HG03354 (cell line): ENCODE data around the gene SLIT3.

Experiments
- ATAC-seq: cut with Tn5 transposase; IDR thresholded peaks from one replicate; pipeline ENCODE4 v1.9.1; 2021; ENCODE audit warnings: mild to moderate bottlenecking; ENCODE audit not compliant: unreplicated experiment, poor library complexity, severe bottlenecking

SLIT3 gene

DNA sequence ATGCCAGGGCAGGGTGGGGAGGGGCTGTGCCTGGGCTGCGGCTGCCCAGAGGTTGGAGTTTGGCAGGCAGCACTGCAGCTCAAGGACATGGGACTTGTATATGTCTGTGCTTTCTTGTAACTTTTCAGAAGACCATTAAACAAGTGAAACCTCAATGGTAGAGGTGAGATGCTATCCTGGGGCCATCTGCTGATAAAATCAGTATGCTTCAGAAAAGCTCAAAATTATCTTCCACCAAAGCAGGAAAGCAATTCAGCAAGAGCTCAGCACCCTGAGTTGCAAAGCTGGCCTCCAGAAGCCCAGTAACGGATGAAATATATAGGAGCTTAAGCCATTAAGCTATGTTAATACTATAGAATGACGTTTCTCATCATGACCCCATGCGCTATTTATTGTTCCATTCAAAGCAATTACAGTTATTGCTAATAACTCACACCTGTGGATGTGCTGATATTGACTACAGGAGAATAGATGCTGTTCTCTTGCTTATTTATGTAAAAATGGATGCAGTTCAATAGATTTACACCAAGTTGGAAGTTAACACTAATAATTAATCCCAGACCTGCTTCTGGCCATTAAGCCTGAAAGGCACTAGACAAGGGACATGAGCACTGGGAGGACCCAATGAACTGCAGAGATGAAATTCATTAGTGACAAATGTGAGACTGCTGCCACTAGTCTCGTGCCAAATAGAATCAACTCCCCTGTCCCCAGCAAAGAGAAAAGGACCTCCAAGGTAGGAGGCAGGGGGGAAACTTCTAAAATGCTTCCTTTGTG is 405.5 kb downstream of the SLIT3 start:
- no peak for ATAC-seq

DNA sequence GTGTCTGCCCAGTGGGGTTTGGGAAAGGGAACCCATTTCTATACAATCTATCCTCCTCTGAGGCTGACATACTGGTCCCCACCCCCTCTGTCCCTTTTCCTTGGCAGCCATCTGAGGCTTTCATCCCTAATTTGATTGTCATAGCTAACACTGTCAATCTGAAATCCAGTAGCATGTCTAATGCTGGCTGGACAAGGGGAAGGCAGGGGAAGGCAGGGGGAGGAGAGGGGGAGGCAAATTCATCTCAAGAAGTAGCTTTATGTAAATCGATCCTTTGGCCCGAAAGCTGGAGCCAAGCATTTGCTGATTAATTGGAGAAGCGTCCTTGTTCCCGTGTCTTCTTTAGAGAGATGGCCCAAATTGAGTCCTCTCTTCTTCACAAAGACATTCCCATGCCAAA is 407.7 kb downstream of the SLIT3 start:
- no peak for ATAC-seq

DNA sequence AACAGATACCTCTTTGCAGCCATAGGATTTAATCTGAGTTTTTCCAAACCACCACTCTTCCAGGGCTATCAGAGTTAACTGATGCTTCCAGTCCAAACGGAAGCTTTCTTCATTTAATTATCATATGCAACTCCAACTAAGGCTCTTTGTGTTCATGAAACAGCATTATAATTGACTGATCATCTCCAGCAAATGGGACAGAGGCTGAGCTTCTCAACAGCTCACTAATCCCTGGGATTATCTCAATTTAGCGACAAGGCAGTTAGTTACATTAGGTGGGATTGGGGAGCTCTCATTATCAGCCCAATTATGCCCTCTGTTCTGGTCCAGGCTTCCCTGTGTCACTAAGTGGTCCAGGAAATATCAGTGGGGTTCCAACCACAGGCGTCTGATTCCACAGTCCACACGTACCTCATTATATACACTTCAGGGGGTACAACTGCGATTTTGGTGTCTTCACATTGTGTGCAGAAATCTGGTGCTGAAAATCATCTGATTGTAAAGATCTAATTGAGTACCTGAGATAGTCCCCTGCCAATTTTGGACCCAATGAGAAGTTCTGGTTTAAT is 408.2 kb downstream of the SLIT3 start:
- ATAC-seq, result no peak

GRCh38 chr5:168890816-168891812 is 409.8 kb downstream of the SLIT3 start:
- no peak for ATAC-seq

GRCh38 chr5:168889039-168889438 is 411.9 kb downstream of the SLIT3 start:
- no peak for ATAC-seq

GRCh38 chr5:168887931-168888330 is 413.0 kb downstream of the SLIT3 start:
- ATAC-seq, result no peak

DNA sequence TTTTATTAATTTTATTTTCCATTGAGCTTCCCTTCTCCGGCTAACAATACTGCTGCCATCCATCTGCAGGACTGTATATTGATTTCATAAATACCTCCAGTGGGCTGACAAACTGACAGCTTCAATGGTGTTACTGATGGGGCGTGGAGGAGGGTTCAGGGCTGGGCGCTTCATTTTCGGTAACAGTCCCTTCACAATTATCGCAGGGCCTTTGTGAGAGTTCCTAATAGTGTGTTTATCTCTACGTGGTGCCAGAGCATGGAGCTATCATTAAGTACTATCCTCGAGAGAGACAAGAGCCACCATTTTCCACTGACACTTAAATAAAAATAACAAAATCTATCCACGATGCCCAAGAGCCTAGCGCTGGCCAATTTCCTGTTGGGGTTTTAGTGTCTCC is 414.8 kb downstream of the SLIT3 start:
- no peak for ATAC-seq

DNA sequence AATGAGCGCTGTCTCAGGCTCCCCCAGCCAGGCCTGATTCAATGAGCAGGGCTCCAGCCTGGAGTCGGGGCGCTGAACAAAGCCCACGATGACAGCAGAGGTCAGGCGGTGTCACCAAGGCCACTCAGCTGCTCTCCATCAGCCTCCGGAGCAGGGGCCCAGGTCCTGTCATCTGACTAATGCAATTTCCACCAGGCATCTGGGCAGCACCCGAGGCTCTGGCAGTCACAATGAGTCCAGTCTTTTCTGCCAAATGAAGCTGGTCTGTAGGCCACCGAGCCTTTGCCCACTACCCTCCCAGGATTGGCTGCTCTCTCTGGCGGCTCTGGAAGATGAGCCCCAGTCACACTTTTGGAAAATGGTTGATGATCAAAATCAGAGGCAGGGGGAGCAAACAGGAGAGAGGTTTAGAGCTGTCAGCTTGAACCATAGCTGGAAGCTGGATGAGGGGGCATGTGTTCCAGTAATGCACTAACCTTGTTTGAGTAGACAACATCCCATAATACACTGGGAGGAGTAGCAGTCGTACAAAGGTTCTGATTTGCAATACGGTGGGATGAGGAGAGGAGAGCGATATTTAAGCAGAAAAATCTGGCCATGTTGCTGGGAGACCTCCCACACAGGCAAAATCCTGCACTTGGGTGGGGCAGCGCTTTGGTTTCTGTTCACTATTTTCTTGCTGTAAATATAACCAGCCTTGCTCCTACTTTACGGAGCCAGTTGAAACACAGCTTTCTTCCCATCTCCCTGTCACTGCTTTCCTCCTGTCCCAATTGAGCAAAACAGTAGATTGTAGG is 415.4 kb downstream of the SLIT3 start:
- no peak for ATAC-seq

GRCh38 chr5:168883991-168884390 is 416.9 kb downstream of the SLIT3 start:
- ATAC-seq, result no peak

DNA sequence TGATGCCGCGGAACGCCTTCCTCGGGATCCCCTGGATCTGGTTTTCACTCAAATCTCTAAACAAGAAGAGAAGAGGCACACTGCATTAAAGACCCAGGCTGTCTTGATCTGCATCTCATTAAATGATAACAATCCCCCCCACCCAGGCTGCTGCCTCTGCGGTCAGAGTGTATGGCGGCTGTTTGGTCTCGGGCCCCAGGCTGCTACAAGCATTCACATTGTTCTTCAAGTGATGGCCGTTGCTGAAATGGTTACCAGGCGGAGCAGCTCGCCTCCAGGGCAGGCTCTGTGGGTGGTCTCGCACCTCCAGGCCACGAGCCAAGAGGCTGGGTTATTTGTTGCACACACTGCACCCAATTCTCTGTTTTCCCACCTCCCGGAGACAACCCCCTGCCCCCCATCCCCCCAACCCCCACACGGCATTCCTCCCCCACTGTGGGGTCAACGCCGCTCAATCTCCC is 417.6 kb downstream of the SLIT3 start:
- ATAC-seq, result no peak

DNA sequence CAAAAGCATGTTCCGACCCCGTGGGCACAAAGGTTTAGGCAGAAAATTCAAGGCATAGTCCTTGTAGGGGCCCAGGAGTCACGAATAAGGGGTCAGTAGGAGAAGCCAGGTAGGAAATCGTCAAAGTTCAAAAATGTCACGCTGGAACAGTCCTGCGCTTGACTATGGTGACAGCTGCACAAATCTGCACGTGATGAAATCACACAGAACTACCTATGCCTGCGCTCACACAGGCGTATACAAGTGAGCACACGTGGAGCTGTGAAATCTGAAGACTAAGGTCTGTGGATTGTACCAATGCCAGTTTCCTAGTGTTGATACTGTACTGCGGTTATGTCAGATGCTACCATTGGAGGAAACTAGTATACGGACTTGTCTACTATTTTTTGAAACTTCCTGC is 418.7 kb downstream of the SLIT3 start:
- no peak for ATAC-seq

- no peak for ATAC-seq
Observed at GRCh38 chr5:168881427-168882149, 419.4 kb downstream of the SLIT3 start.

GRCh38 chr5:168879929-168880328 is 421.0 kb downstream of the SLIT3 start:
- ATAC-seq, result peak; percentile 94

DNA sequence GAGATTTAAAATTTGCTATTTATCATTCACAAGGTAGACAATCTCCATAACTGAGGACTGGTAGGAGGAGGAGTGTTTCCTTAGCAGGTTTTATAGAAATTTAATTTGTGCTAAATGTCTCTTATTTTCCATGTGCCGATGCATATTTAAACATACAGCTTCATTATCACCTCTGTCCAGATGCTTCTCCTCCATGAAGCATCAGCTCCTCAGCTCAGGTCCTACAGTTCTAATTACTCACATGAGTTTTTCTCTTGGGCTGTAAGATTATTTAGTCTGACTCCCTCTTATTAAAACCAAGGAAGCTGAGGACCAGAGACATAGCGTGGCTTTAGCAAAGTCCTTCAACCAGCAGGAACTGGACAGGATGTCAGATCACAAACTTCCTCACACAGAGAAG is 421.6 kb downstream of the SLIT3 start:
- no peak for ATAC-seq

- no peak for ATAC-seq
Observed at GRCh38 chr5:168878135-168878745, 422.7 kb downstream of the SLIT3 start.

- no peak for ATAC-seq
Observed at GRCh38 chr5:168877132-168877892, 423.6 kb downstream of the SLIT3 start.

DNA sequence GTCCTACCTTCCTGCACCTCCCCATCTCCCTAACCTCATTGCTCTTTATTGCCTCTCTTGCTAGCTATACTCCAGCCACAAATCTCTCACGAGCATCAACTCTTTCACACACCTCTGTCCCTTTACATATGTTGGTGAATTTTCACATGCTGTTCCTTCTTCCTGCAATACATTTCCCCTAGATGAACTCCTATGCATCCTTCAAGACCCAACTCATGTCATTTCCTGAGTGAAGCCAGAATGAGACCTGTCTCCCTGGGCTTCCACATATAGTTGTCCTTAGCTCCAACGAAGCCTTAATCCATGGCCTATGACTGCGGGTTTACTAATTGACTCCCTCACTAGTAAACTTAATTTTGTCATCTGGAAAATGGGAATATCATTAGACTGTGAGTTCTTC is 424.5 kb downstream of the SLIT3 start:
- ATAC-seq, result no peak

GRCh38 chr5:168875832-168876231 is 425.1 kb downstream of the SLIT3 start:
- no peak for ATAC-seq
